ENCODE measurements around the gene COL6A2. TPM values are rescaled to one million over a fixed set of nuclear protein-coding genes. Genes with fewer than 3 reads are reported as not detected.

COL6A2 gene
- total and polyA plus RNA-seq, 2 of the 13 experiments (the other 11 are each of a cell fraction or from before 2014, with no cell fraction given): 0.07 to 0.41 TPM

DNA sequence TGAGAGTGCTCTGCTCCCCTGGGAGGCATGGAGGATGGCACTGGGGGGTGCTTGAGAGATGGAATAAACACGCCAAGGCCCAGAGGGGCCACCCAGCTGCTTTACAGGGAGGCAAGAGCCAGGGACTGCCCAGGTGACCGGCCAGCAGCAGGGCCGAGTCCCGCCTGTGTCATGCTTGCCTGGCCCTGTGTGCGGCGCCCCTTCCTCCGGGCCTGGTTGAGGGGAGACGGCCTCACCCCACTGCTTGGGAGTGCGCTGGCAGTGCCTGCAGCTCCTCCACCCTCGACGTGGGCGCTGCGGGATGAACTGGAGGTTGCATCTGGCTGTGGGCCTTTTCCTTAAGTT lies 33.1 kb upstream of the COL6A2 start:
- CTCF ChIA-PET (ENCODE audit: low intra/inter-chr PET ratio, low total read pairs): no interaction called here
- H2AFZ ChIP-seq (ENCODE audit: low read length): no peak overlapping the region
- H3K27me3 ChIP-seq (ENCODE audit: control insufficient read depth in 1 of 2, insufficient read depth in 2 of 2, low read length in 2 of 2): peaks cover 6 to 39% of the 10 kb centered on the region in 2 experiments; a peak in 4 of 5 replicates
- POLR2A ChIA-PET: no interaction called here
- FAIRE-seq (no peak), ATAC-seq (peak; percentile 27; the same call in 2 of the 3 replicates), DNase-seq (ENCODE audit: low spot score) (no peak)
- TF ChIP-seq RXRA (CRISPR knock-in tag; IDR thresholded peaks at IDR 0.05) (no peak), GATA4 (IDR thresholded peaks at IDR 0.05; ENCODE audit: borderline replicate concordance, low read depth) (no peak), HMG20B (CRISPR knock-in tag; conservative IDR thresholded peaks at IDR 0.05) (no peak), CBFB (CRISPR knock-in tag; IDR thresholded peaks at IDR 0.05) (no peak), HCFC1 (IDR thresholded peaks at IDR 0.05; ENCODE audit: low read depth, low read length) (no peak), CBX1 (IDR thresholded peaks at IDR 0.05; ENCODE audit: low read depth) (no peak), HMG20A (CRISPR knock-in tag; IDR thresholded peaks at IDR 0.05; ENCODE audit: borderline replicate concordance) (no peak), RARA (CRISPR knock-in tag; IDR thresholded peaks at IDR 0.05) (no peak), ZFP82 (CRISPR knock-in tag; IDR thresholded peaks at IDR 0.05; ENCODE audit: borderline replicate concordance) (no peak), ZNF501 (CRISPR knock-in tag; IDR thresholded peaks at IDR 0.05) (no peak)
- TF ChIP-seq, protein P1, sequence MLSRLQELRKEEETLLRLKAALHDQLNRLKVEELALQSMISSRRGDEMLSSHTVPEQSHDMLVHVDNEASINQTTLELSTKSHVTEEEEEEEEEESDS (CRISPR knock-in tag; IDR thresholded peaks at IDR 0.05; ENCODE audit: borderline replicate concordance): no peak
- H3K9me3 ChIP-seq (ENCODE audit: low read length): peaks cover 22% of the 10 kb centered on the region
- no peak overlapping the region for H3K27ac ChIP-seq (ENCODE audit: extremely low read length, insufficient read depth, low read length)
- no peaks in the 10 kb centered on the region for H4K20me1 ChIP-seq (ENCODE audit: insufficient read depth, low read length)
- H3K4me2 ChIP-seq (ENCODE audit: low read depth, low read length): no peak overlapping the region
- H3K9ac ChIP-seq (ENCODE audit: insufficient read depth, low read depth, low read length): no peak overlapping the region
- no peaks in the 10 kb centered on the region for H3K79me2 ChIP-seq (ENCODE audit: insufficient read depth, low read length)
- no peak overlapping the region for H3K4me3 ChIP-seq (replicated peaks in 1 of 3; ENCODE audit: insufficient read depth in 1 of 3, low read depth in 2 of 3, low read length in 3 of 3)
- no CpG with 5 or more reads among the region's 13 CpGs for WGBS (ENCODE audit: low lambda C conversion rate)
- BruUV-seq (replicated peaks): no TSS peak
- in situ Hi-C loops (cut with HindIII; ENCODE audit: extremely low pct_ligation_motif_present, low pct_unique_long_range_greater_than_20kb) (no loop called here), intact Hi-C loops (cut with micrococcal nuclease; ENCODE audit: unreplicated experiment) (no loop called here)
- H3K4me1 ChIP-seq (ENCODE audit: insufficient read depth, low read length): peaks cover 6% of the 10 kb centered on the region; the same call in 1 of the 2 replicates
- no peaks in the 10 kb centered on the region for H3K36me3 ChIP-seq (replicated peaks in 1 of 2; ENCODE audit: control insufficient read depth in 1 of 2, insufficient read depth in 2 of 2, low read length in 2 of 2)
